ENCODE results near the gene NPC1L1. TPM values are rescaled to one million over a fixed set of nuclear protein-coding genes. Genes with fewer than 3 reads are reported as not detected.
A peak's percentile ranks its signal among the peaks of the same experiment; 100 is the strongest.

The NPC1L1 gene
- total RNA-seq, 2 experiments from 2014 or later, result 0.13 TPM; not detected in 1

DNA sequence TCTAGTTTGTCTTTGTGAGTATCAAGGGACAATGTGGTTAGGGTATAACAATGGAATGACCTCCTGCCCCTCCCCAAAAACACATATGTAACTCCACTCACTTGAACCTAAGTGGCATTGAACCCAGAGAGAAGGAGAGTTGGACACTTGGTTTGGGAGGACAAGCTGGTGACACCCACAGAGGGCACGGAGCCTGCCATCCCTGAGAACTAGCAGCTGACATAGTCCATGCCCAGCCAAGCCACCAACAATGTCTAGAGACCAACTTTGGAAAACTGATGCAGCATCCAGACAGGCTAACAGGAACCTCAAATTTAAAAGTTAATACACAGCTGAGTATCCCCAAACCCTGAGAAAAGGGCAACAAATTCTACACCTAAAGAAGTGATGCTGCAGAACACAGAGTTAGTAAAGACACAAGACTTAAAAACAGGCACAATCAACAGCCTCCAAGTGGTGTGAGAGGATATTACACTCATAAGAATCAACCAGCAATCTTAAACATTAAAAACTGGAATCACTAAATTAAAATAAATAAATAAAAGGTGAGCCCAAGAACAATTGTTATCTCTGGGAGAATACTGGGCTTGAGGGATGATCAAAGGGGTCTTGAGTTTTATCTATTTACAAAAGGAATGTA is 77.8 kb downstream of the NPC1L1 start:
- Histone ChIP-seq H3K27ac (ENCODE audit: low read depth, low read length, poor library complexity, severe bottlenecking) (no peak overlapping the region), H3K9me3 (ENCODE audit: low read length) (no peaks in the 10 kb centered on the region), H3K4me3 (ENCODE audit: low read depth, low read length, poor library complexity, severe bottlenecking) (no peak overlapping the region), H3K9me2 (ENCODE audit: insufficient read depth, low read length) (no peaks in the 10 kb centered on the region), H3K36me3 (ENCODE audit: insufficient read depth, low read length) (peaks cover 63% of the 10 kb centered on the region), H3K79me2 (ENCODE audit: insufficient read depth, low read depth, low read length) (peaks cover 53% of the 10 kb centered on the region), H3K4me1 (ENCODE audit: insufficient read depth, low read length, poor library complexity, severe bottlenecking) (peaks cover 74% of the 10 kb centered on the region), H4K20me1 (ENCODE audit: insufficient read depth, low read length) (no peaks in the 10 kb centered on the region), H3K4me2 (ENCODE audit: low read length) (no peak overlapping the region), H2AFZ (ENCODE audit: low read length) (no peak overlapping the region)
- no peak for TF ChIP-seq EZH2phosphoT487 (IDR thresholded peaks at IDR 0.05; ENCODE audit: borderline replicate concordance, low read depth, low read length)
- TF ChIP-seq, protein P1, sequence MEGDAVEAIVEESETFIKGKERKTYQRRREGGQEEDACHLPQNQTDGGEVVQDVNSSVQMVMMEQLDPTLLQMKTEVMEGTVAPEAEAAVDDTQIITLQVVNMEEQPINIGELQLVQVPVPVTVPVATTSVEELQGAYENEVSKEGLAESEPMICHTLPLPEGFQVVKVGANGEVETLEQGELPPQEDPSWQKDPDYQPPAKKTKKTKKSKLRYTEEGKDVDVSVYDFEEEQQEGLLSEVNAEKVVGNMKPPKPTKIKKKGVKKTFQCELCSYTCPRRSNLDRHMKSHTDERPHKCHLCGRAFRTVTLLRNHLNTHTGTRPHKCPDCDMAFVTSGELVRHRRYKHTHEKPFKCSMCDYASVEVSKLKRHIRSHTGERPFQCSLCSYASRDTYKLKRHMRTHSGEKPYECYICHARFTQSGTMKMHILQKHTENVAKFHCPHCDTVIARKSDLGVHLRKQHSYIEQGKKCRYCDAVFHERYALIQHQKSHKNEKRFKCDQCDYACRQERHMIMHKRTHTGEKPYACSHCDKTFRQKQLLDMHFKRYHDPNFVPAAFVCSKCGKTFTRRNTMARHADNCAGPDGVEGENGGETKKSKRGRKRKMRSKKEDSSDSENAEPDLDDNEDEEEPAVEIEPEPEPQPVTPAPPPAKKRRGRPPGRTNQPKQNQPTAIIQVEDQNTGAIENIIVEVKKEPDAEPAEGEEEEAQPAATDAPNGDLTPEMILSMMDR (conservative IDR thresholded peaks at IDR 0.05; ENCODE audit: low read length), result peak; percentile 77
- CTCF ChIA-PET (ENCODE audit: unreplicated experiment), result interaction anchor here (1.0 to 1.4 kb wide), 2 partner anchors 26 to 29 kb away, joined by 3 to 4 read pairs; no protein-coding TSS in a partner anchor
- intact Hi-C loops (cut with micrococcal nuclease; ENCODE audit: unreplicated experiment), result no loop called here
- DNase-seq (ENCODE audit: low spot score), result peak; percentile 54
- no TSS peak for BruUV-seq (replicated peaks)
- POLR2A ChIA-PET, result interaction anchor here (0.7 to 1.6 kb wide), 3 partner anchors 14 to 115 kb away, joined by 3 to 4 read pairs (median 3); no protein-coding TSS in a partner anchor

Small RNAs within 50 kb of the gene (small RNA-seq; reads per million reads assigned to genes)
- not detected for gene RNU6-1097P

Other genes with a start within 250 kb of the NPC1L1 start
- 0.66 and 0.98 TPM in 2 replicates for gene CAMK2B, start 215.7 kb downstream of the NPC1L1 start, total RNA-seq (2014; rRNA removed; shearing (Covaris generic))
- 0.92 and 1.1 TPM in 2 replicates for gene CAMK2B, start 215.7 kb downstream of the NPC1L1 start, total RNA-seq (2022)
- gene NUDCD3, start 50.7 kb downstream of the NPC1L1 start, total RNA-seq (2014; rRNA removed; shearing (Covaris generic)), result 57.0 and 67.4 TPM in 2 replicates
- 93.8 and 108 TPM in 2 replicates for gene NUDCD3, start 50.7 kb downstream of the NPC1L1 start, total RNA-seq (2022)
- gene DDX56, start 32.6 kb upstream of the NPC1L1 start, total RNA-seq (2014; rRNA removed; shearing (Covaris generic)), result 69.2 and 89.2 TPM in 2 replicates
- gene DDX56, start 32.6 kb upstream of the NPC1L1 start, total RNA-seq (2022), result 78.6 and 95.4 TPM in 2 replicates
- 64.9 and 80.5 TPM in 2 replicates for gene TMED4, start 40.9 kb upstream of the NPC1L1 start, total RNA-seq (2014; rRNA removed; shearing (Covaris generic))
- 68.6 and 69.1 TPM in 2 replicates for gene TMED4, start 40.9 kb upstream of the NPC1L1 start, total RNA-seq (2022)
- 32.6 and 47.6 TPM in 2 replicates for gene OGDH, start 65.3 kb upstream of the NPC1L1 start, total RNA-seq (2014; rRNA removed; shearing (Covaris generic))
- 70.9 and 71.8 TPM in 2 replicates for gene OGDH, start 65.3 kb upstream of the NPC1L1 start, total RNA-seq (2022)
- gene ZMIZ2, start 207.5 kb upstream of the NPC1L1 start, total RNA-seq (2014; rRNA removed; shearing (Covaris generic)), result 17.2 and 18.0 TPM in 2 replicates
- 79.7 and 91.7 TPM in 2 replicates for gene ZMIZ2, start 207.5 kb upstream of the NPC1L1 start, total RNA-seq (2022)

Data from OCI-LY7 (cell line).